GM12892 (cell line): ENCODE data around the gene GOLM1.

Source experiments
- POLR2A ChIP-seq: IDR thresholded peaks from 2 replicates; pipeline ENCODE4 v1.6.1; 2011; ENCODE audit warnings: low read depth, low read length, control low read depth
- POLR2AphosphoS5 ChIP-seq: IDR thresholded peaks from 2 replicates; pipeline ENCODE4 v1.6.1; 2011; ENCODE audit warnings: low read depth, low read length, control low read depth
- TAF1 ChIP-seq: IDR thresholded peaks from 2 replicates; pipeline ENCODE4 v1.6.1; 2011; ENCODE audit warnings: low read depth, mild to moderate bottlenecking, control low read depth, low read length, borderline replicate concordance

DNA sequence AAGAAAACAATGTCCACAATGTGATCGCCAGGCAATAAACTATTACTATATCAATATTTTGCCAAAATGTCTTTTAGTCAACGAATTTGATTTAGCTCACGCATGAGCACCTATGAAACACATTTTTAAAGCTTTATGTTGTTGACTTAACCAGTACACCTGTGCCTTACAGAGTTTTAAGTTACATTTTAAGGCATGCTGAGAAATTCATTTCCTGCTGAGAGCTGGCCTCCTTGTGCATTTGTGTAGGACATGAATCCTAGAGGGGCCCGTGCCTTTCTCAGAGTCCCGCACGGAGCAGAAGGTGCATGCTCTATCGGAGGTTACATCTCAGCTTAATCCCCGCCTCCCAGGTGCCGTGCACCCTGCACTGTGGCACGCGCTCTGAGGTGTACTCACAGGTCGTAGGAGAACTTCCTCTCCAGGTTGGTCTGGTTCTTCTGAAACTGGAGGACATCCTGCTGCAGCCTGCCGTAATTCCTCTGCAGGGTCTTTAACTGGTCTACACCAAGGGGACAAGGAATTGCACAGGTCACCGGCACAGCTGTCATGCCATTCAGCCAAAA, 53.2 kb downstream of the GOLM1 start:
- TF ChIP-seq POLR2A (no peak), TAF1 (no peak), POLR2AphosphoS5 (no peak)
